Liver (tissue), 9 donors: Measurements from ENCODE around the gene CREB3L2. TPM values are rescaled to one million over a fixed set of nuclear protein-coding genes. Genes with fewer than 3 reads are reported as not detected.

Experiments used
- DNase-seq: peaks from one replicate; pipeline ENCODE4 v3.0.0-alpha.2; 2017; ENCODE audit warnings: low spot score
- H3K27ac ChIP-seq, 2 donors: one replicate each; pipeline ENCODE4 v1.7.0; 2013; ENCODE audit warnings: inconsistent platforms in 2 of 2, low read length in 2 of 2, control low read depth in 1 of 2, low read depth in 1 of 2, mild to moderate bottlenecking in 1 of 2
- H3K27me3 ChIP-seq, 4 donors: one replicate each; pipeline versions ENCODE4 v1.6.1 to v1.7.0; 2013; ENCODE audit warnings: low read length in 3 of 4, inconsistent platforms in 1 of 4, mild to moderate bottlenecking in 1 of 4, moderate library complexity in 1 of 4; ENCODE audit not compliant: control insufficient read depth in 4 of 4, insufficient read depth in 4 of 4
- H3K36me3 ChIP-seq, 4 donors: one replicate each; pipeline versions ENCODE4 v1.6.1 to v1.7.0; 2013; ENCODE audit warnings: low read length in 3 of 4, mild to moderate bottlenecking in 3 of 4, low read depth in 1 of 4, moderate library complexity in 1 of 4; ENCODE audit not compliant: control insufficient read depth in 4 of 4, insufficient read depth in 3 of 4
- H3K4me1 ChIP-seq, 4 donors: one replicate each; pipeline versions ENCODE4 v1.6.1 to v1.7.0; 2013; ENCODE audit warnings: low read length in 3 of 4, mild to moderate bottlenecking in 3 of 4, moderate library complexity in 1 of 4; ENCODE audit not compliant: control insufficient read depth in 4 of 4, insufficient read depth in 4 of 4
- H3K4me3 ChIP-seq, 3 donors: one replicate each; pipeline versions ENCODE4 v1.6.1 to v1.7.0; 2013; ENCODE audit warnings: low read length in 3 of 3, control low read depth in 1 of 3, low read depth in 1 of 3, mild to moderate bottlenecking in 1 of 3
- H3K9ac ChIP-seq, 2 donors: one replicate each; pipeline ENCODE4 v1.7.0; 2013; ENCODE audit warnings: low read length in 2 of 2, mild to moderate bottlenecking in 2 of 2, moderate library complexity in 2 of 2, control low read depth in 1 of 2, low read depth in 1 of 2
- H3K9me3 ChIP-seq, 4 donors: one replicate each; pipeline versions ENCODE4 v1.6.1 to v1.7.0; 2013; ENCODE audit warnings: low read length in 3 of 4; ENCODE audit not compliant: control insufficient read depth in 4 of 4
- ATF3 ChIP-seq: IDR thresholded peaks from 2 replicates; pipeline ENCODE4 v1.6.1; 2016; ENCODE audit warnings: antibody characterized with exemption
- CTCF ChIP-seq: fragments of 150-350 bp; IDR thresholded peaks from 2 replicates; pipeline ENCODE4 v1.5.1; 2017; ENCODE audit warnings: improper control_type of control experiment, low read depth, low read length; ENCODE audit not compliant: missing input control
- EGR1 ChIP-seq, 2 donors: IDR thresholded peaks; 2 replicates each; pipeline ENCODE4 v1.6.1; 2016 to 2018; ENCODE audit warnings: antibody characterized with exemption in 2 of 2, low read depth in 2 of 2
- FOXA1 ChIP-seq: IDR thresholded peaks from 2 replicates; pipeline ENCODE4 v1.6.1; 2016; ENCODE audit warnings: antibody characterized with exemption
- FOXA2 ChIP-seq: IDR thresholded peaks from 2 replicates; pipeline ENCODE4 v1.6.1; 2016; ENCODE audit warnings: antibody characterized with exemption
- GABPA ChIP-seq, 2 donors: IDR thresholded peaks in 1 of 2; conservative IDR thresholded peaks in 1 of 2; 2 replicates each; pipeline ENCODE4 v1.6.1; 2016; ENCODE audit warnings: antibody characterized with exemption in 2 of 2, mild to moderate bottlenecking in 1 of 2, moderate library complexity in 1 of 2
- HNF4A ChIP-seq, 2 donors: conservative IDR thresholded peaks; 2 replicates each; pipeline ENCODE4 v1.6.1; 2016; ENCODE audit warnings: antibody characterized with exemption in 2 of 2, mild to moderate bottlenecking in 2 of 2
- HNF4G ChIP-seq: IDR thresholded peaks from 2 replicates; pipeline ENCODE4 v1.6.1; 2016; ENCODE audit warnings: antibody characterized with exemption
- JUND ChIP-seq, 2 donors: IDR thresholded peaks; 2 replicates each; pipeline ENCODE4 v1.6.1; 2016; ENCODE audit warnings: antibody characterized with exemption in 2 of 2
- MAX ChIP-seq: IDR thresholded peaks from 2 replicates; pipeline ENCODE4 v1.6.1; 2016; ENCODE audit warnings: antibody characterized with exemption
- NR2F2 ChIP-seq: IDR thresholded peaks from 2 replicates; pipeline ENCODE4 v1.6.1; 2016; ENCODE audit warnings: antibody characterized with exemption
- RAD21 ChIP-seq, 2 donors: IDR thresholded peaks; 2 replicates each; pipeline ENCODE4 v1.6.1; 2016; ENCODE audit warnings: antibody characterized with exemption in 2 of 2, mild to moderate bottlenecking in 2 of 2
- REST ChIP-seq: IDR thresholded peaks from 2 replicates; pipeline ENCODE4 v1.6.1; 2016; ENCODE audit warnings: antibody characterized with exemption, mild to moderate bottlenecking
- RXRA ChIP-seq, 2 donors: IDR thresholded peaks; 2 replicates each; pipeline ENCODE4 v1.6.1; 2017 to 2018; ENCODE audit warnings: antibody characterized with exemption in 2 of 2, mild to moderate bottlenecking in 1 of 2
- SP1 ChIP-seq: IDR thresholded peaks from 2 replicates; pipeline ENCODE4 v1.6.1; 2018; ENCODE audit warnings: antibody characterized with exemption, mild to moderate bottlenecking
- TAF1 ChIP-seq: conservative IDR thresholded peaks from 2 replicates; pipeline ENCODE4 v1.6.1; 2016; ENCODE audit warnings: antibody characterized with exemption, mild to moderate bottlenecking
- YY1 ChIP-seq: IDR thresholded peaks from 2 replicates; pipeline ENCODE4 v1.6.1; 2016; ENCODE audit warnings: antibody characterized with exemption, mild to moderate bottlenecking
- ZBTB33 ChIP-seq: IDR thresholded peaks from 2 replicates; pipeline ENCODE4 v1.6.1; 2016; ENCODE audit warnings: antibody characterized with exemption
- WGBS: extraction: QIAGEN DNeasy Blood & Tissue Kit; methylation state at CpG from one replicate; pipeline ENCODE4 v1.1.7; 2013; 5-methylcytosine and 5-hydroxymethylcytosine counted together
- polyA plus RNA-seq, 2 donors: library from polyadenylated mRNA; stranded (reverse) in 1 of 2; unstranded in 1 of 2; fragments of 200-250 nt in 1 of 2; fragments of >200 nt in 1 of 2; fragmentation: Nextera tagmentation in 1 of 2; extraction: Ambion mirVana in 1 of 2; gene quantifications; one replicate each; pipeline versions ENCODE4 v1.2.1 to v1.2.3, GENCODE V29; 2013 to 2015
- total RNA-seq, 2 donors: library from RNA; depleted of rRNA; stranded (reverse); fragments of >200 nt; gene quantifications; one replicate each; pipeline ENCODE4 v1.2.3, GENCODE V29; 2014
- donor health status: healthy.
- donor health status: healthy.
- donor health status: healthy.
- donor health status: healthy.
- donor health status: healthy.

Gene CREB3L2
- total and polyA plus RNA-seq, 4 donors = 6.7 to 16.6 (median 9.9) TPM

- TF ChIP-seq ZBTB33 = no peak
- TF ChIP-seq NR2F2 = no peak
Observed at GRCh38 chr7:137949416-137950262, 52.2 kb downstream of the CREB3L2 start (continued).

GRCh38 chr7:137948845-137949330 lies 53.0 kb downstream of the CREB3L2 start:
- H3K27ac ChIP-seq = peak overlapping the region in 1 of 2 donors; percentile 40
- no peak for DNase-seq
- 36% methylated on average over 6 of the region's 6 CpGs for WGBS

More at GRCh38 chr7:137948845-137949330, 53.0 kb downstream of the CREB3L2 start:
- Histone ChIP-seq H3K9me3 (no peaks in the 10 kb centered on the region), H3K4me1 (peaks cover 3 to 33% (median 17%) of the 10 kb centered on the region in 4 donors), H3K36me3 (no peaks in the 10 kb centered on the region), H3K4me3 (peak overlapping the region in 1 of 3 donors; percentile 3), H3K27me3 (no peaks in the 10 kb centered on the region), H3K9ac (no peak overlapping the region)
- peak; percentile 42 to 55 for TF ChIP-seq RXRA (IDR thresholded peaks at IDR 0.05)
- no peak for TF ChIP-seq NR2F2
- no peak for TF ChIP-seq CTCF
- no peak for TF ChIP-seq GABPA (IDR thresholded peaks at IDR 0.05 in 1 of 2, conservative IDR thresholded peaks at IDR 0.05 in 1 of 2)
- TF ChIP-seq JUND (IDR thresholded peaks at IDR 0.05) = peak; percentile 18 to 27
- TF ChIP-seq HNF4G = peak; percentile 45
- TF ChIP-seq ATF3 = no peak
- TF ChIP-seq FOXA2 = no peak
- no peak for TF ChIP-seq TAF1
- TF ChIP-seq RAD21 (IDR thresholded peaks at IDR 0.05) = no peak
- TF ChIP-seq HNF4A (conservative IDR thresholded peaks at IDR 0.05) = peak; percentile 77 to 83
- TF ChIP-seq EGR1 (IDR thresholded peaks at IDR 0.05; ENCODE audit: low read depth in 2 of 2) = no peak
- TF ChIP-seq FOXA1 = no peak
- no peak for TF ChIP-seq YY1
- no peak for TF ChIP-seq MAX
- TF ChIP-seq REST = no peak
- TF ChIP-seq SP1 = peak; percentile 60
- TF ChIP-seq ZBTB33 = no peak
